ENCODE data around the gene STMN3.
"Not testable (repeated sequence)": the region's sequence is repeated elsewhere in the genome, so short reads cannot be mapped to it uniquely, and the experiment has no call there.

STMN3 gene

DNA sequence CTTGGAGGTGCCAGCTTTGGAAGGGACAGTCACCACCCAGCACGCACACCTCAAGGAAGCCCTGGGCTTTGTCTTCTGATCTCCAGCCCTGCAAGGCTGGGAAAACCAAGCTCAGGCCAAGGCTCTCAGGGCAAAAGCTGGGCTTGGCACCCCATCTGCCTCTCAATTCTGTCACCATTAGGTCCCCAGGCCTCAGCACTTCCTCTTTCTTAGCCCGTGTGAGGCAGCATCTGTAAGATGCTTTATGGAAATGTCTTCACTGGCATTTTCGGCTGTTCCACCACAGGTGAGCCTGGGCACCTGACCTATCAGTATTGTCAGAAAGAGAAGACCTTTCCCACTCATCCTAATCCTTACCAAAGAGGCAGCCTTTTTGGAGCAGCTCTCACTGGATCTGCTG, 50.9 kb downstream of the STMN3 start:
- no peak for DNase-seq

DNA sequence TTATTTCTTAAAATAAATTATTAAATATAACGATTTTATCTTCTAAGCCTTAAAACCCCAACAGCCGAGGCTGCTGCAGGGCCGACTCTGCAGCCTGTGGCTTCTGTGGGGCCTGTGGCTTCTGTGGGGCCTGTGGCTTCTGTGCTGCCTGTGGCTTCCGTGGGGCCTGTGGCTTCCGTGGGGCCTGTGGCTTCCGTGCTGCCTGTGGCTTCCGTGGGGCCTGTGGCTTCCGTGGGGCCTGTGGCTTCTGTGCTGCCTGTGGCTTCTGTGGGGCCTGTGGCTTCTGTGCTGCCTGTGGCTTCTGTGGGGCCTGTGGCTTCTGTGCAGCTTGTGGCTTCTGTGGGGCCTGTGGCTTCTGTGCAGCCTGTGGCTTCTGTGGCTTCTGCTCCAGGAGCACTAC, 51.5 kb downstream of the STMN3 start:
- DNase-seq: not testable (repeated sequence)

DNA sequence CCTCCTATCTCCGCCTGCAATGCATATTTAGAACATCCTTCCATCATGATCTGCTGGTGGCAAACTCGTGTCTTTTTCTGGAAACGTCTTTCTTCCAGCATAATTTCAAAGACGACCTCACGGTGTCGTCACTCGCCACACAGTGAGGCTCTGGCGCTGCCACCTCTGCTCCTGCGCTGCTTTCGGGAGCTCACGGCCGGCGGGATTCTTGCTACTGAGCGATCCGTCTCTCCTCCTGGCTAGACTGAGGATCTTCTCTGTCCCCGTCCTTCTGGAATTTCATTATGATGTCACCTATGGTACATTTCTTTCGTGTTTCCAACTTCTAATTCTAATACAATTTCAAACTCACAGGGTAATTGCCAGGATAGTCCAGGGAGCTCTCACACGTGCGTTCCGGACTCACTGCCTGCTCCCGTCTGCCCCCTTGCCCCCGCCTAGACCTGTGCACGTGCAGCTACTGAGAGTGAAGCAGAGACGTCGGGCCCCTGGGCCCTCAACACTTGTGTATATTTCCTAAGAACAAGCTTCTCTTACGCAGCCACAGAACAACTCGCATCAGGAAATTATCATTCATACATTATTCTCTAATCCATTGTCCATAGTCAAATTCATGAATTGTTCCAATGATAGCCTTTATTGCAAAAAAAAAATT, 53.7 kb downstream of the STMN3 start:
- DNase-seq: no peak

DNA sequence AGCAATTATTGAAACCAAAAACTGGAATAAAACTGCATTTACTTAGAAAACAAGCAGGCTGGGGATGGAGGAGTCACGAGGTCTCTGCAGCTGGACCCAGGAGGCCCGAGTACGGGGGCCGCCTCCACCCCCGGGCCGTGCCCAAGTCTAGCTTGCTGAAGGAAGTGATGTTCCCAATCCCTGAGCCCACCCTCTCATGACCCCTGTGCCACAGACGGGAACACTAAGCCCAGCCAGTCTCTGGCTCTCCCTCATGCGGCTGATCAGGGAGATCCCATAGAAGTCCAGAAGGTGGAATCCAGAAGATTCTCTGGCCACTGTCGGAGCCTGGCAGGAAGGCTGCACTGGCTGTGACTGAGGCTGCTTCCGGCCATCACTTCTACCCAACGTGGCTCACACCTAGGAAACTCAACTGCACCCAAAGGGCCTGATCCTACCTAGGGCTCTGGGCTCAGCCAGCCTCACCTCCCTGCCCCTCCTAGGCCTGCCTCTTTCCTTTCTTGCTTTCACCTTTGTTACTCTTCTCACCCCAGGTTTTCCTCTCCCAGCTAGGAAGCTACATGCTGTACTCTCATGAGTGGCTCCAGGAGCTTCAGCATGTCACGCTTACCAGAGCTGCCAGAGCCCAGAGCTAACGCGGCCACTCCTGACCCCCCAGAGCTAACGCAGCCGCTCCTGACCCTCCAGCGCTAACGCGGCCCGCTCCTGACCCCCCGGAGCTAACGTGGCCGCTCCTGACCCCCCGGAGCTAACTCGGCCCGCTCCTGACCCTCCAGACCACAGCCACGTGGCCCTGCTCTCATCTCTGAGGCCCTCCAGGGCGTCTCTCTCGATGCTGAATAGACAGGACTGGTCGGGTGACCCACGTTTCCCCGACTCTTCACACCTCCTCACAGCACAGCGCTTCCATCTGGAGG, 54.5 kb downstream of the STMN3 start:
- DNase-seq: no peak

DNA sequence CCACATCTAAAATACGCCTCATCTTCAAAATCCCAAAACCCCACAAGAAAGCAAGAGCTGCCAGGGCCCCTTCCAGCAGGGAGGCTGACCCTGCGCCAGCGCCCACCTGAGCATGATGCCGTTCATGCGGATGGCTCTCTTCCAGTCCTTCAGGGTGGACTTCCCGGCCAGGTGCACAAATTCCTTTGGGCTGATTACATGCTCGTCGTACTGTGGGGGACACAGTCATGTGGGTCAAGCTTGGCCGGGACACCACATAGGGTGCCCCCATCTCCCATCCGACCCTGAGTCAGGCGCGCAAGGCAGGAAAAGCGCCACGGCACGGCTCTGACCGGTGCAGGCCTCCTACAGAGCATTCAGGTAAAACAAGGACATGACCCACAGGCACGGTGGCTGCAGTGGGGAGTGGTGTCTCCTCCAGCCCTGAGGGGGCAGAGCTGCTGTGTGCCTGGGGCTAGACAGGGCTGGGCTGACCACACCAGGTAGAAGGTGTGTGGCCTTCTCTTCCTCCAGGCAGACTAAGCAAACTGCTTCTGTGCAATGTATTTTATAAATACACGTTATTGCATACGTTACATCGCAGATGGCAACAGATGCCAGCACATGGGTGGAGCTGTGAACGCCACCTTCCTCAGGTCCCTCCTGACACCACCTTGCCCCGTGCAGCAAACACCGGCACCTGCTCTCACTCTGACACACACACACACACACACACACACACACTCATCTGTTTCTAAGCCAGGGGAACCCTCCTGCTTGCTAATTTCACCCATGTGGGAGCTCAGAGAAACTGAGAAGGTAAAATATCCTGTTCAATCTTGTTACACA, 55.4 kb downstream of the STMN3 start:
- DNase-seq: no peak

DNA sequence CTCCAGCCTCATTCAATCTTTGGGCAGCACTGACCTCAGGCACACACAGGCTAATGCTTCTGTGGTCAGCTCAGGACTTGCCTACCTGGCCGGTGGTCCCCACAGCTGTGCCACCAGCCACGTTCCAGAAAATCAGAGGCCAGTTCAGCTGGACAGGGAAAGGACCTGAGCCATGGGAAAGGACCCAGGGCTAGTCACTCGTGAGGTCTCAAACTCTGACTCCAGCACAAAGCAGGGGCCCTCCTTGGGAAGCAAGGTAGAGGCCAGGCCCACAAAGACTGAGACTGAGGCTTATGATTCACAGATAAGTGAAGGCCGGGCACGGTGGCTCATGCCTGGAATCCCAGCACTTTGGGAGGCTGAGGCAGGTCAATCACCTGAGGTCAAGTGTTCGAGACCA, 56.8 kb downstream of the STMN3 start:
- no peak for DNase-seq

DNA sequence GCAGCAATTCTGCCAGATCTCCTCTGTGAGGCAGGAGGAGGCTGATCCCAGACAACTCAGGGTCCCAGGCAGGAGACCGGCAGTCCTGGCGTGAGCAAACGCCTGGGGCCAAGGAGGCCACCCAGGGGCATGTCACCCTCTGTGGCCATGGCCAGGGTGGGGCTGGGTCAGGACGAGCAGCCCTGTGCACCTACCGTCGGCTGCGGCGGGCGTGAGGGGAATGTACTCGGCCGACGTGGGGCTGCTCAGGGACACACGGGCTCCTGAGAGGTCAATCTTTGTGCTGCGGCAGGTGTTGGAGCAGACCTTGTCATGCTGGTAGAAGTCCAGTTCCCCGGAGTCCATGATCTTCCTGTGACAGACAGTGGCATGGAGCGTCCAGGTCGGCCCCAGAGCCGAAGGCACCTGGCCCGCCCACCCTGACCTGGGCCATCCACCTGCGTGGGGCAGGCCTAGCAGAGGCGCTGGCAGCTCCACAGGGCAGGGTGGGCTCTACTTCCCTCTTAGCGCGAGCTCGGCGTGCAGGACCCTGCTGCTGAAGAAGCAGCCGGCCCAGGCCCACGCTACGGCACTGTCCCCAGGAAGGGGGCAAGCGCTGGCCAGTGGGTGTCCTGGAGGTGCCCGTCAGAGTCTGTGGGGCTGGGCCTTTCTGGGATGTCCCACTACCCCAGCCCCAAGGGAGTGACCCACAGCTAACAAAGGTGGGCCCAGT, 57.7 kb downstream of the STMN3 start:
- DNase-seq: no peak

DNA sequence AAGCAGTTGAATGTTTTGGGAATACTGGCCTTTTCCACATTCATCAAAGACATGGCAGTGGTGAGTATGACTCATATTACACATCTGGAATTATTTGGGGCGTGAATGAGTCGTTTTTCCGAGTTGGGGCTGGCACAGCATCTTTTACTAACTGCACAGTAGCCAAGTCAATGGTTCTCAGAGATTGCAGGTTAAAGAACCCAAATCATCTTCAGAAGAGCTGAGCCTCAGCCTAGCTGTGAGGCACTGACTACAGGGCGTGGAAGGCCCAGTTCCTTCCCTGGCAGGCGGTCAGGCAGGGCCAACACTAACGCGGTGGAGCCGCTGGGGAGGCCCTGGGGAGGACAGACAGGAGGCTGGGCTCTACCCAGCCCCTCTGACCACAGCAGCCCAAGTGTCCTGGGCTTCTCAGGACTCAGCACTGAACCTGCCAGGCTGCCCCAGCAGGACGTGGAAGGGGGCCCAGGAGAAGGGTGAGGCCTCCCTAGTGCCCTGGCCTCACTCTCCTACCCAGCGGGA, 59.1 kb downstream of the STMN3 start:
- no peak for DNase-seq

DNA sequence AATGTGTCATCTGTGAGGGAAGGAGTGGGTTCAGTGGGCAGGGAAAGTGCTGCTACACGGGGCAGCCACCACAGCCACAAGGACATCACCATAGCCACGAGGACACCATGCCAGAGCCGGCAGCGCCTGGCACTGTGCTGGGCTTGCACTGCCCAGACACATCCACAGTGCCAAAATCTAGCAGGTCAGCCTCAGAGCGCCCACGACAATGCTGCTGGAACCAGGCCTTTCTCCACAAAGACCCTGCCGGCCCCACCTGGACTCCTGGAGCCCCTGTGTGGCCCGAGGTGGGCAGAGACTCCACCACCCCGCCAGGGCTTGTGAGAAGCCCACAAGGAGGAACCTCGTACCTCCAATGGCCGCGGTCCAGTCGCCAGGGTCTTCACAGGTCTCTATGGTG, 60.6 kb downstream of the STMN3 start:
- DNase-seq: no peak

DNA sequence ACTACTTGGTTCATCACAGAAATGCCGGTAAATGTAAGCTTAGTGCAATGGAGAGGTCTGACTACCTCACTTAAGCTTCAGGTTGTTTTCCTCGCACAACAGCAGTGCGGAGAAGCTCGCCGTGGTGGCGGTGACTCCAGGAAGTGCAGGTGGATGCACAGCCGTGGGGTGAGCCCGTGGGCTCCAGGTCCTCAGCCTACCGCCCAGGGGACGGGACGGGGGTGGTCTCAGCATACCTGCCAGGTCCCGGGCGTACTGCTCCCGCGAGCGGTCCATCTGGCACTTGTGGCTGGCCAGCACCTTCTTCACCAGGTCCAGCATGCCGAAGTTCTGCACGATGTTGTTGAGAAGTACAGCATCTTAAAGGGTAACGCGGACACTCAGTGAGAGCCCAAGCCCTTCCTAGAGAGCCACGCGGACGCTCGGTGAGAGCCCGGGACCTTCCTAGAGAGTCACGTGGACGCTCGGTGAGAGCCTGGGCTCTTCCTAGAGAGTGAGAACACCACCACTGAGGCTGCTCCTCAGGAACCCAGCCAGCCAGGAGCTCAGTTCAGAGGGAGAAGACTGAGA, 61.4 kb downstream of the STMN3 start:
- no peak for DNase-seq

DNA sequence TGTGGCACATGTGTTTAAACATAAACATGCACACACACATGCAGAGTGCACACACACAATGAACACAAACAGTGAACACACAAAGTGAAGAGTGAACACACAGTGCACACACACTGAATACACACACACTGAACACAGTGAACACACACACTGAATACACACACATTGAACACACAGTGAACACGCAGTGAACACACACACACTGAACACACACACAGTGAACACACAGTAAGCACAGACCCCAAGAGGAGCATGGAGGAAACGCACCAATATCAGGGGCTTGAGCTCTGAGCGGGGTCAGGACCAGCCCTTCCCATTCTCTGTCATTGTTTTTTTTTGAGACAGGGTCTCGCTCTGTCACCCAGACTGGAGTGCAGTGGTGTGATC, 62.1 kb downstream of the STMN3 start:
- no peak for DNase-seq

DNA sequence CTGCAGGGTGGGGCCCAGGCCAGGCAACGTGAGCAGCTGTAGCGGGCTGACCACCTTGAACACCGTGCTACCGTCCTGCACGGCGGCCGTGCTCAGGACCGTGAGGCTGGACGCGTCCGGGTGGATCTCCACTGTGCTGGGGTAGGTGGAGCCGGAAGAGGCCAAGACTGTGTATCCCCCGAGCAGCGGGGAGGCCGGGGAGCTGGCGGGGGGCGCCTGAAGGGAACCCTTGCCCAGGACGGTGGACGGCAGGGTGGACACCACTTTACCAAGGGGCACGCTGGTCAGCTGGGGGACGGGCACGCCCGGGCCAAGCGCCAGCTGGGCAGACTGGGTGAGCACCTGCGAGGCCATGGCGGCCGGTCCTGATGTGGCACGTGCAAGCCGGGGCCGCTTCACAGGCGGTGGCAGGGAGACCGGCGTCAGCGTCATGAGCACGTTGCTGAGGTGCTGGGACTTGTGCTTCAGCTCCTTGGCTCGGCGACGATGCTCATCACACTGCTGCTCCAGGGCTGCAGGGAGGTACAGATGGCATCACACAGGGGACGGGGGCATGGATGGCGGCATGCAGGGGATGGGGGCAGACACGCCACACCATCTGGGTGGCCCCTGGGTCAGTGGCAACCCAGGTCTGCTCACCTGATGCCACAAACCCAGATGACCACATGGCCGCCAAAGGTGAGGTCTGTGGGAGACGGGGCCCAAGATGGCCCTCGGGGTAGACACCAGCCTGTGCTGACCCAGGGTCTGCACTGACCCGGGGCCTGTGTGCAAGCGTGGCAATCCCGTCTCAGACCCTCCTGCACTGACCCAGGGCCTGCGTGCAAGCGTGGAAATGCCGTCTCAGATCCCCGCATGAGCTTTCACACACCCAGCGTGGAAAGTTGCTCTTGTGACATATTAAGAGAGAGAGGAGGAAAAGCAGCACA, 62.7 kb downstream of the STMN3 start:
- no peak for DNase-seq

All from DMS53 (cell line).